ENCODE results near the gene TCEAL3.

- TF ChIP-seq, protein P1, sequence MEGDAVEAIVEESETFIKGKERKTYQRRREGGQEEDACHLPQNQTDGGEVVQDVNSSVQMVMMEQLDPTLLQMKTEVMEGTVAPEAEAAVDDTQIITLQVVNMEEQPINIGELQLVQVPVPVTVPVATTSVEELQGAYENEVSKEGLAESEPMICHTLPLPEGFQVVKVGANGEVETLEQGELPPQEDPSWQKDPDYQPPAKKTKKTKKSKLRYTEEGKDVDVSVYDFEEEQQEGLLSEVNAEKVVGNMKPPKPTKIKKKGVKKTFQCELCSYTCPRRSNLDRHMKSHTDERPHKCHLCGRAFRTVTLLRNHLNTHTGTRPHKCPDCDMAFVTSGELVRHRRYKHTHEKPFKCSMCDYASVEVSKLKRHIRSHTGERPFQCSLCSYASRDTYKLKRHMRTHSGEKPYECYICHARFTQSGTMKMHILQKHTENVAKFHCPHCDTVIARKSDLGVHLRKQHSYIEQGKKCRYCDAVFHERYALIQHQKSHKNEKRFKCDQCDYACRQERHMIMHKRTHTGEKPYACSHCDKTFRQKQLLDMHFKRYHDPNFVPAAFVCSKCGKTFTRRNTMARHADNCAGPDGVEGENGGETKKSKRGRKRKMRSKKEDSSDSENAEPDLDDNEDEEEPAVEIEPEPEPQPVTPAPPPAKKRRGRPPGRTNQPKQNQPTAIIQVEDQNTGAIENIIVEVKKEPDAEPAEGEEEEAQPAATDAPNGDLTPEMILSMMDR (IDR thresholded peaks at IDR 0.05): no peak
- TF ChIP-seq POLR2A (IDR thresholded peaks at IDR 0.05): no peak
Observed at GRCh38 chrX:103573202-103573601, 34.6 kb upstream of the TCEAL3 start.
